ENCODE data around the gene AOAH.

AOAH gene, protein sequence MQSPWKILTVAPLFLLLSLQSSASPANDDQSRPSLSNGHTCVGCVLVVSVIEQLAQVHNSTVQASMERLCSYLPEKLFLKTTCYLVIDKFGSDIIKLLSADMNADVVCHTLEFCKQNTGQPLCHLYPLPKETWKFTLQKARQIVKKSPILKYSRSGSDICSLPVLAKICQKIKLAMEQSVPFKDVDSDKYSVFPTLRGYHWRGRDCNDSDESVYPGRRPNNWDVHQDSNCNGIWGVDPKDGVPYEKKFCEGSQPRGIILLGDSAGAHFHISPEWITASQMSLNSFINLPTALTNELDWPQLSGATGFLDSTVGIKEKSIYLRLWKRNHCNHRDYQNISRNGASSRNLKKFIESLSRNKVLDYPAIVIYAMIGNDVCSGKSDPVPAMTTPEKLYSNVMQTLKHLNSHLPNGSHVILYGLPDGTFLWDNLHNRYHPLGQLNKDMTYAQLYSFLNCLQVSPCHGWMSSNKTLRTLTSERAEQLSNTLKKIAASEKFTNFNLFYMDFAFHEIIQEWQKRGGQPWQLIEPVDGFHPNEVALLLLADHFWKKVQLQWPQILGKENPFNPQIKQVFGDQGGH

DNA sequence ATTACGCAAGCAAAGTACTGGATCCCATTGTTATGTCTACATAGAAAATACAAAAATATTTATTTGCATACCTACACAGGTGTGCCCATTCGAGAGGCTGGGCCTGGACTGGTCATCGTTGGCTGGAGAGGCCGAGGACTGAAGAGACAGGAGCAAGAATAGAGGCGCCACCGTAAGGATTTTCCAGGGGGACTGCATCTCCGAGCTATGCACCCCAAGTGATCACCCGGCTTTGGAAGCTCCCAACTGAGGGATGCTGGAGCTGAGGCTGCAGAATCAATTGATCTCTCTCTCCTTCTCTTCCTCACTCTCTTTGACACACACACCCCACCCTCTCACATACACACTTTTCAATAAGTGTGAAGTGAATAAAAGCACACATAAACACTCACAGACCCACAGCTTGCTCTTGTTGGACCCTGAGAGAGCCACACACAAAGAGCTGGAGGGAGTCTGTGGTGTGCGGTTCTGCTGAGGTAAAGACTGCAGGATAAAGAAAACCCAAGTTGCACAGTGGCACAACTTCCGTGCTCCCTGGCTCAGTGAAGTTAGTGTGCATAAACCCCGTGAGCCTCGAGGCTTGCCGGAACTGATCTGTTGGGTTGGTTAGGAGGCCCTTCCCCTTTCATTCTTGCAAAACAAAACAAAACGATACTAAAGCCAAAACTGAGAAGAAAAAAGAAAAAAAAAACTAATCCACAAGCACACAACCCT, at the start of gene AOAH:
TSS of gene AOAH (minus strand) at position 544 of the 714 bp plus-strand sequence. CDS start at position 198, 346 bp downstream.
- H3K27ac ChIP-seq: no peak within 1 kb of the TSS
- DNase-seq (ENCODE audit: low read depth, low spot score): no peak

DNA sequence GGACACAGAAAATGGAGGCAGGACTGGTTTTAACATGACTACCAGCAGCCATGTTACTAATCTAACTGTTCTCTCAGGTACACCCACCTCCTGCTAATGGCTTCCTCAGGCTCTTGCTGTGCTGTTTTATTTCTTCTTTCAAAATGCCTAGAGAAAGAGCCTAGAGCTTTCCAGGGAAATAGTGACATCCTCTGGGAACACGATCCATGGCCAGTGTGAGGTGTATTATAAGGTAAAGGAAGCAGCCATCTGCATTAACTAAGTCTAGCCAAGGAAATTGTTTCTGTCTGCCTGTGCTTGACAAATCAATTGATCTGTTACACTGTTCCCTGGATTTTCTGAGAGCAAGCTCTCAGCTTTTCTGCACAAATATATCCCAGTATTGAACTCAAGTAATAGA, 42.2 kb upstream of the AOAH start:
- DNase-seq (ENCODE audit: low read depth, low spot score): no peak
- no peak overlapping the region for H3K27ac ChIP-seq

DNA sequence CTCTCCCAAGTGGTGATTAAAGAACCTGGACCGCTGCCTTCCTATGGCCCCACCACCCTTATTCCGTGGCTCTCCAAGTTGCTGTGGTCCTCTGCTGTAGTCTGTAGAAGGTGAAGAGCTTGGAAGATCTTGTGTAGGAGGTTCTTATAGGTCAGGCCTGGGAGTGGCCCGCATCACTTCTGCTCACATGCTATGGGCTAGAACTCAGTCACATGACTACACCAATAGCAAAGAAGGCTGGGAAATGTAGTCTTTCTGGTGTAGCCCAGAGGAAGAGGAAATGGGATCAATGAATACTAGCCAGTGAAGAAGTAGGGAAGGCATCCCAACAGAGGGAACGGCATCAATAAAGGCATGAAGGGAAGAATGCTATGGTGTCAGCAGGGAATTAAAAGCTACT, 41.3 kb upstream of the AOAH start:
- H3K27ac ChIP-seq: no peak overlapping the region
- DNase-seq (ENCODE audit: low read depth, low spot score): no peak

DNA sequence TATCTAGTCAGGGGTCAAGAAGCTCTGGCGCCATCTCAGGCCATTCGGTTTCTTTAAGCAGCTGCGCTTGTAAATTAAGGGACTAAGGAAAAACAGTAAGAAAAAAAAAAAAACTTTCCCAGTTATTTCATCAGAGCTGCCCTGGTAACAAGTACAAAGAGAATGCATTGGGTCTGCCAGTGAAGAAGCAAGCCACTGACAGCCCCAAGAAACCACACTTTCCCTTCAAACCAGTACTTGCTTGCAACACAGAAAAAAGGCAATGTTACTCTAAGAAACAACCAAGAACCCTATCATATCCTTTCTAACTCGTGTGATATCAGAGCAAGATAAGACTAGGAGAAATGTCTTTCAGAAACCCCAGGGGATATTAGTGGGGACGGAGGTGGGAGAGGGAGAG, 40.6 kb upstream of the AOAH start:
- DNase-seq (ENCODE audit: low read depth, low spot score): no peak

DNA sequence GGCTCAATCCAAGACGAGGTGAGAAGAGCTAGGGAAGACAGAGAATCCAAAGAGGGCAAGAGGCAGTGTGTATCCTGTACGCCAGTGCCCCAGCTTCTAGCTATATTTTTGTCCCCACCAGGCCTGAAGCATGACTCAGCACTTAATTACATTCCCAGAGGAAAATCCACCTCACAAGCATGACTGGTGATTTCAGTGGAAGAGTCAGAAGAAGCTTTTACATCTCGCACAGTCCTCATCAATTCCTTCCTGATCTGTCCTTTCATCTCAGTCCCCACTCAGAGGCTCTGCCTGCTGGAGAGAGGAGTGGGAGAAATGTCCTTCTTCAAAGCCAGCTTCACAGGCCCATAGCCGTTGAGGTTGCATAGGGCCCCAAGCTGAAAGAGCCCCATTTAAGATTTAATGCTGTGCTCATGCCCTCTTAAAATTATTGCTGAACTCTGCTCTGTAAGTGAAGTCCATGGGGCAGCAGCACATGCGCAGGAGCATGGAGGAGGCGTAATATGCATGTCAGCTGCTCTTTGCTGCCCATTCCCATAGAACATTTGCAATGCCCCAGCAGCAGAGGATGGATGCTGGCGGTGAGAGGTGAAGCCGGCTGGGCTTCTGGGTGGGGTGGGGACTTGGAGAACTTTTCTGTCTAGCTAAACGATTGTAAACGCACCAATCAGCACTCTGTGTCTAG, 39.0 kb upstream of the AOAH start:
- DNase-seq (ENCODE audit: low read depth, low spot score): no peak
- no peak overlapping the region for H3K27ac ChIP-seq

More for the DNA sequence above, 40.6 kb upstream of the AOAH start:
- no peak overlapping the region for H3K27ac ChIP-seq

DNA sequence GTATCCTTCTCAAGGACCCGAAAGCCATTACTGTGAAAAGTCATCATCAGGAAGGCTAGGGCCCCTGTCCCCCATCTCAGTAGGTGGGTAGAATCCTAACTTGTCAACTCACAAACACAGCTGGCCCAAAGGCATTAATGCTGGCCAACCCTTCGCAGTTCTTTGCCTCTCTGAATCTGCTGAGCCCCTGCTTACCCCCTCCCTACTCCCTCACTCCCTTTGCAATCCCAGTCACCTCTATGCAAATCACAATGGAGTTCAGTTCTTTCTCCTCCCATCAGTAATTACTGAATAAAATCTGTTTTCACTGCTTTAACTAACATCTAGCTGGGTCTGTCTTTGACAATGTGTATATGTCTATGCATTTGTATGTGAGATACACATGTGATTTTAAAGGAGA, 38.1 kb upstream of the AOAH start:
- no peak for DNase-seq (ENCODE audit: low read depth, low spot score)
- H3K27ac ChIP-seq: no peak overlapping the region

DNA sequence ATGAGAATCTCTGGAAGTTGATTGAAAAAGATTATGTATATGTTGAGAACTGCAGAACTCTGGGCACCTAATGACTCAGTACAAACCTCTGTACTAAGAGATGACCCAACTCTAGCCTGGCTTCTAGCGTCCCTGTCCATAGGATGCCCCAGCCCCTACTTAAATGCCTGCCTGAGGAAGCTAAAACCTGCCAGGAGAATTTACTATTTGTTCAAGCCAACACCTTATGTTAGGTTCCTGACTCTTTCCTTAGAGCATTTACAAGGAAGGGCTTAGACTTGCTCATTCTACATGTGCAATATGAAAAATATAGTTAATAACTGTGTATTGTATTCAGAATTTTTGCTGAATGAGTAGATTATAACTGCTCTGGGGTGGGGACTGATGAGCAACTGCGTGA, 37.5 kb upstream of the AOAH start:
- no peak for DNase-seq (ENCODE audit: low read depth, low spot score)
- H3K27ac ChIP-seq: no peak overlapping the region

DNA sequence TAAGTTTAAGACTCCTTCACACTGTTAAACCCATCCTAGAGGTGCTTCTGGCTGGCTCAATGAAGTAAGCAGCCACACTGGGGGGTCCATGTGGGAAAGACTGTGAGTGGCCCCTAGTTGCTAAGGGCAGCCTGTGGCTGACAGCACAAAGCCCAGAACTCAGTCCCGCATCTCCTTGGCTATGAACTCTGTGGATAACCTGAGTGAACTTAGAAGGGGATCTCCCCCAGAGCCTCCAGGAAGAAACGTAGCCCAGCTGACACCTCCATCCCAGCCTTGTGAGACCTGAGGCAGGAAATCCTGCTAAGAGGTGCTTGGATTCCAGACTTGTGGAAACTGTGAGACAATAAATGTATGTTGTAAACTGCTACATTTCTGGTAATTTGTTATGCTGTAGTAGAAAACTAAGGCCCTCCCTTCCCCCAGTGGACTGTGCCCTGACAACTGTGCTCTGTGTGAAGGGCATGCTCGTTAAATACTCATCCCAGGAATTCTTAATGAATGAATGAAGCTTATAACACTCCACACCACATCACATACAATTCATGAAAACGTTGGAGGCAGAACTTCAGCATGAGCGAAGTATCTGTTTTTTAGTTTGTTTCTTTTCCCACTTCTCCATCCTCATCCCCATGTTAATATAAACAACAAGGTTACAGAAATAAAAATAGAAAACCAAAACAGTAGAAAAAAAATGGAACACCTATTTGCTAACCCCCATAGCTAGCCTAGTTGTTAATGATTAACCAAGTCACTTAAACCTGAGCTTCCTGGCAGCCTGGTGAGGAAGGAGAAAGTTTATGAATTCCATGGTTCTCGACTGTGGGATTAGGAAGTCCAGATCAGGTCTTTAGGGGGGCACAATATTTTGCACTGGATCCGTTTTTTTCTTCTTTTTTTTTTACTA, 36.8 kb upstream of the AOAH start:
- DNase-seq (ENCODE audit: low read depth, low spot score): no peak
- H3K27ac ChIP-seq: no peak overlapping the region

DNA sequence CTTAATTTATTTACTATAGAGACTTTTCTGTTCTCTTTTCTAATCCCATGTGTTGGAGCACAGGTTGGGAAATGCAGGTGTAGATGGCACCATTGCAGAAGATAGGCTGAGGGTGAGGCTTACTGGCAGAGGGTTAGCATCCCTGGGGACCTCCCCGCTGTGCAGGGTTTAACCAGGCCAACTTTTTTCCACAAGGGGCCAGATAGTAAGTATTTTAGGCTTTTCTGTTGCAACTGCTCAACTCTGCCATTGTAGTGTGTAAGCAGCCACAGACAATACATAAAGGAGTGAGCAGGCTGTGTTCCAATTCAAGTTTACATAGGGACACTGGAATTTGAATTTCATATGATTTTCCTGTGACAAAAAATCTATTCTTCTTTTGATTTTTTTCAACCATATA, 34.6 kb upstream of the AOAH start:
- no peak for DNase-seq (ENCODE audit: low read depth, low spot score)
- H3K27ac ChIP-seq: no peak overlapping the region

DNA sequence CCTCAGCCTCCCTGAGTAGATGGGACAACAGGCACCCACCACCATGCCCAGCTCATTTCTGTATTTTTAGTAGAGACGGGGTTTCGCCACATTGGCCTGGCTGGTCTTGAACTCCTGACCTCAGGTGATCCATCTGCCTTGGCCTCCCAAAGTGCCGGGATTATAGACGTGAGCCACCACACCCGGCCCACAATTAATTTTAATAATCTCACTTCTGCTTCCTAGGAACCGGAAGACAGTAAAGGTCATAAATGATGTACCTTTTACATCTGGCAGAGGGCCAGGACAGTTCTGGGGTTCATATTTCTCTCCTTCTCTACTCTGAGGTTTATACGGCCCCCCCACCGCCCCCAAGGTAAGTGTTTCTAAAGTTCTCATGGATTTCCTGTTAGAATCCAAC, 31.2 kb upstream of the AOAH start:
- no peak overlapping the region for H3K27ac ChIP-seq
- DNase-seq (ENCODE audit: low read depth, low spot score): no peak

DNA sequence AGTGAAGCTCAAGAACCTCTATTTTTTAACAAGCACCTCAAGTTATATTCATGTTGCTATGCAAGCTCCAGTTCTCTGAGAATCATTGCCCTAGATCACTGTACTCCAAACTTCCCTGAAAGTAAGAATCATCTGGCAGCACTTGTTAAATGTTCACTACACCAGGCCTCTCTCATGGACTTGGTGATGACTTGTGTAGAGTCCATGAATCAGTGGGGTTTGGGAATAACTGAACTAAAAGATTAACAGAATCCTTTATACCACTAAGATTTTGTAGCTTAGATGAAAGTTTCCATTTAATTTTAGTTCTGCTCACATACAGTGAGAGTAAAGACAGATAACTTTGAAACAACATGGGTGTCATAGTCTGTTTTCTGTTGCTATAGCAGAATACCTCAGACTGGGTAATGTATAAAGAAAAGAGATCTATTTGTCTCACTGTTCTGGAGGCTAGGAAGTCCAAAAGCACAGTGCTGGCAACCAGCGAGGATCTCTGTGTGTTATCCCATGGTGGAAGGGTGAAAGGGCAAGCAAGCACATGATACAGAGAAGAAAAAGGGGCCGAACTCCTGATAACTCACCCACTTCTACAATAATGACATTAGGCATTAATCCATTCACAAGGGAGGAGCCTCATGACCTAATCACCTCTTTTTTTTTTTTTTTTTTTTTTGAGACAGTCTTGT, 27.9 kb upstream of the AOAH start:
- H3K27ac ChIP-seq: no peak overlapping the region
- DNase-seq (ENCODE audit: low read depth, low spot score): no peak

DNA sequence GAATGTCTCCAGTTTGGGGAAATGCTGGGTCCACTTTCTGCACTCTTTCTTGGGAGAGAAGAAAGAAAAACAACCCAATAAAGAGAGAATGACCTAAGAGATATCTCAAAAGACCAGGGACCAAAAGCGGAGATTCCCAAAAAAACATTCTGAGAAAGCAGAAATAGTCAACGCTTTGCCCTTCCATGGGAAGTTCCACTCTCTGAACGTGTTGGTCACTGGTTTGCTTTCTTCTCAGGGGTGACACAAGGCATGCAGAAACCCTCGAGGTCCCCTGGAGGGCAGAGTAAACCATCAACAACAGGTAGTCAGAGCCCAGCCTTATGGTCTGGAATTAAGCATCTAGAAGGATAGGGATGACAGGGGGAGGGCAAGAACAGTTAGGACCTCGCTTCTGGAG, 26.2 kb upstream of the AOAH start:
- DNase-seq (ENCODE audit: low read depth, low spot score): no peak
- H3K27ac ChIP-seq: no peak overlapping the region

DNA sequence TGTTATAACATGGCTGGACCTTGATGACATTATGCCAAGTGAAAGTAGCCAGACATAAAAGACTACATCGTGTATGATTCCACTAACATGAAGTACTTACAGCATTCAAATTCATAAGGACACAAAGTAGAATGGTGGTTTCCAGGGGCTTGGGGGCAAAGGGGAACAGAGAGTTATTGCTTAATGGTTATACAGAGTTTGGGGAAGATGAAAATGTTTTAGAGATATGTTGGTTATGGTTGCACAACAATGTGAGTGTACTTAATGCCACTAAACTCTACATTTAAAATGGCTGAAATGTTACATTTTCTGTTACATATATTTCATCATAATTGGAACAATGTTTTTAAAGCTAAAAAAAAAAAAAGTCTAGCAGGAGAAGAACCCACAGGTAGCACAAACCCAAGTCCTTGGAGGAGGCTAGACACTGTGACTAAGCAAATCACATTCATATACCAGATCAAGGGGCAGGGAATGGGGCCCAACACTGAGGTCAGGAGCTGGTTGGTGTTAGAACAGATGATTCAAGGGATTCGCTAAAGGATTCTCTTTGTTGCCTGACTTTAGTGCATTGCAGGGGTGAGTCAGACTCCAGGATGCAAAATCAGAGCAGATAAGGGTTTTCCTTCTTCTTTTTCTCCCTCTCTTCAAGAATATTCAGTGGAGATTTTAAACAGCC, 25.1 kb upstream of the AOAH start:
- no peak for DNase-seq (ENCODE audit: low read depth, low spot score)
- no peak overlapping the region for H3K27ac ChIP-seq

DNA sequence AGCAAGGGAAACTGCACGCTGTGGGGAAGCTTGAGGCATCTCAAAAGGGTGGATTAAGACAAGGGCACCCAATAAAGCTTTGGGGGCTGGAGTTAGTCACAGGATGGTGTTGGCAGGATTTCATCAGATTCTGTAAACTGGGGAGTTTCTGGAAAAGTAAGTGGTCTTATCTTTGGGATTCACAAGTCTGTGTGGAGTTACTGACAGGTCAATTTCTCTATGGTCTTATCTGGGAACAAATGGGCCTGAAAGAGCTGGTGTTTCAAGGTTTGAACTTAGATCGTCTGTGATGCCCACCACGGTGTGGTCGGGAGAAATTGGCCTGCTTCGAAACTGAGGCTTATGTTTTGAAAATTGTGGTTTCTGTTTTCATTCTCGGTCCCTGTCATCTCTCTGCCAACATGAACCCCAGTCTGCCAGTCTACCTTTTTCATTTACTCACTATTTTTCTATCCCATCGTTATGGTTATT, 23.8 kb upstream of the AOAH start:
- no peak overlapping the region for H3K27ac ChIP-seq
- no peak for DNase-seq (ENCODE audit: low read depth, low spot score)

DNA sequence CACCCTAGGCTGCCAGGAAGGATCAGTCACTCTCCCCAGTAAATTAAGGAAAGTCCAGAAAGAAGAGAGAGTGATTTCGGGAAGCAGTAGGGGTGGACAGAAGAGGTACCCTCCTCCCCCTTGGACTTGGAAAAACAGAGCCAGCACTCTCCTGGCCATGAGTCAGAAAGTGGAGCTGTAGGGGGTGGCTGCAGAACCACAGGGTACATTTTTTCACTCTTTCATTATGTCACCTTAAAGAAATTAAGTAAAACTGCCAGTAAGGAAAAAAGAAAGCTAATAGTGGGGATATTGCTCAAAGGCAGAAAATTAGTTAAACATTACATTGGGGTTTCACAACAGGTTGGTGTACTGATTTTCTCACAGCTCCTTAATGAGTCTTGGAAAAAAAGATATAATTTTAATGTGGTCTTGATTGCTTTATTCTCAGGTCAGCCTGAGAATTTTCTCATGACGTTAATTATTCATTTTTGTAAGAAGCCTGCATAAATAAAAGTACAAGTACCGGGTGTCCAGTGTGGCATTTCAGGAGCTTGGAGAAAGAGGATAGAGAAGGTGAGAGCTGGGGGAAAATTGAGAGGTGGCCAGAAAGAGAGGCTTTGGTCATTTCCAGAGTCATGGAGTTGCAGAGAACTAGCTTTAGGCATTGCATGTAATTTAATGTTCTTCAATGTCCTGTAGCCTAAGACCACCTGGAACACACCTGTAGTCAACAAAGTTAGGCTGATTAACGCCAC, 23.2 kb upstream of the AOAH start:
- no peak for DNase-seq (ENCODE audit: low read depth, low spot score)
- no peak overlapping the region for H3K27ac ChIP-seq

DNA sequence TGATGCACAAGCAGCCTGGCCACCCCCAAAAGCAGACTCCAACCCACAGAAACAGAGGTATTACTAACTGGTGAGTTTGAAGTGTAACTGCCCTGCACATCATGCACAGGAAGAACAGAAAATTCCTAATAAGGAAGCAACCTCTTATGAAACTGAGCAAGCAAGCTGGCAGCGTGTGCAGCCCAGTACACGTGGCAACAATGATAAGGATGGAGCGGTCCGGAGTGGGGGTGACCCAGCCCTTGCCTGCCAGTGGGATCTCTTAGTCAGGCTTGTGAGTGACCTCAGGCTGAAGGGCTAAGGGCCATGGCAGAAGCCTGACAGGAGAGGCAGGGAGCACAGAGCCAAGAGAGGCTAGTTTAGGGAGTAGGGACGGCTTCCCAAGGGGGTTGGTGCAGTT, 22.1 kb upstream of the AOAH start:
- no peak overlapping the region for H3K27ac ChIP-seq
- no peak for DNase-seq (ENCODE audit: low read depth, low spot score)

DNA sequence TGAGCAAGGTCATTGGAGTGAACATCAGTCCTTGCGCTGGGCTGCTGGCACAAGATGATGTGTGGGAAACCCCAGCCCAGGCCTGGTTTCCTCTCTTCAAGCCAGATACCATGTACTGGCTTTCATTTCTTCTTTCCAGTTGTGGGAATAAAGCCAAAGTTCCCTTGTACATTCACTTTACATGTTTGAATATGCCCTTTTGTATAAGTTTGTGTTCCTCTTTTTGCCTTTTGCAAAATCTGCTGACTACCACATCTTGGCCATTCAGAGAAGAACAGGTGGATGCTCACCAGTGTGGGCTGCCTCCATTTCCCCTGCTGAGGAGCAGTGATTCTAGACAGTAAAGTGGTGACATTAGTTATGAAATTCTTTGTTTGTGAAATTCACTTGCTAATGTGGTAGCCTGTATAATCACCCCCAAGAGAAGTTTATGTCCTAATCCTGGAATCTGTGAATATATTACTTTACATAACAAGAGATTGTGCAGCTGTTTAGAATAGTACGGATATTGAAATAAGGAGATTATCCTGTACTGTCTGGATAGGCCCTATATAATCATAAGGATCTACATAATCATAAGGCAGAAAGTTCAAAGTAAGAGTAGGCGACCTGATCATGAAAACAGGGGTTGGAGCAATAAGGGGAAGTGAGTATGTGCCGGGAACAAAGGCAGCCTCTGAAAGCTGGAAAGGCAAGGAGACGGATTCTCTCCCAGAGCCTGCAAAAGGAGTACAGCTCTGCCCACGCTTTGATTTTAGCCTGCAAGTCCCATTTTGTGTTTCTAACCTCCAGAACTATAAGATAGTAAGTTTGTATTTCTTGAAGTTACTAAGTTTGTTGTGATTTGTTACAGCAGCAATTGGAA, 18.8 kb upstream of the AOAH start:
- DNase-seq (ENCODE audit: low read depth, low spot score): no peak
- H3K27ac ChIP-seq: no peak overlapping the region

Measured in epithelial cell of prostate (primary cell).